ENCODE measurements around the gene SLC22A1.
"Not testable (repeated sequence)": the region's sequence is repeated elsewhere in the genome, so short reads cannot be mapped to it uniquely, and the experiment has no call there.

SLC22A1 gene

DNA sequence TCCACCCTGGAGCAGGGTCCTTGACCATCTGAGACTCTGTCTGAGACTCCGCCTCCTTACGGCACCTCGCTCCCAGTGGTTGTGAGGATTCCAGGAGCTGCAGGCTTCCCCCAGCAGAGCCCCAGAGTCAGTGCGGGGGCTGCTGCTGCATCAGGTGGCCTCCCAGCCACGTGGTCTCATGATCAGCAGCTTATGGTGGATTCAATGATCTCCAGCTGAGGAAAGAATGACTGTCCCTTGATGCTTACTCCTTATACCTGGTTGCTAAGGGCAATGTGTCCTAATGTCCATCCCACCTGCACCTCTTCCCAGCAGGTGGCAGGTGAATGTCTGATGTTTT is 40.0 kb downstream of the SLC22A1 start:
- H3K27ac ChIP-seq (ENCODE audit: low read depth, low read length), result no peak overlapping the region
- no peaks in the 10 kb centered on the region for H3K36me3 ChIP-seq (ENCODE audit: insufficient read depth, low read length)
- no peak overlapping the region for H2AFZ ChIP-seq (ENCODE audit: low read length, unreplicated experiment)
- no peaks in the 10 kb centered on the region for H3K27me3 ChIP-seq (ENCODE audit: insufficient read depth, low read length)
- no peaks in the 10 kb centered on the region for H3K79me2 ChIP-seq (ENCODE audit: control insufficient read depth, insufficient read depth, low read length, unreplicated experiment)
- no peaks in the 10 kb centered on the region for H3K4me1 ChIP-seq (ENCODE audit: control insufficient read depth, insufficient read depth, low read length, unreplicated experiment)
- no peak overlapping the region for H3K4me3 ChIP-seq (ENCODE audit: low read depth, low read length)

- H3K27ac ChIP-seq (ENCODE audit: low read depth, low read length), result no peak overlapping the region
- no peaks in the 10 kb centered on the region for H3K36me3 ChIP-seq (ENCODE audit: insufficient read depth, low read length)
- H2AFZ ChIP-seq (ENCODE audit: low read length, unreplicated experiment), result no peak overlapping the region
- H3K27me3 ChIP-seq (ENCODE audit: insufficient read depth, low read length), result no peaks in the 10 kb centered on the region
- H3K4me1 ChIP-seq (ENCODE audit: control insufficient read depth, insufficient read depth, low read length, unreplicated experiment), result no peaks in the 10 kb centered on the region
- H3K4me3 ChIP-seq (ENCODE audit: low read depth, low read length), result no peak overlapping the region
- H3K79me2 ChIP-seq (ENCODE audit: control insufficient read depth, insufficient read depth, low read length, unreplicated experiment), result no peaks in the 10 kb centered on the region
Measured at GRCh38 chr6:160162030-160162566, 40.5 kb downstream of the SLC22A1 start.

- Histone ChIP-seq H3K27ac (ENCODE audit: low read depth, low read length) (no peak overlapping the region), H3K27me3 (ENCODE audit: insufficient read depth, low read length) (no peaks in the 10 kb centered on the region), H2AFZ (ENCODE audit: low read length, unreplicated experiment) (no peak overlapping the region)
Measured at GRCh38 chr6:160163425-160163824, 41.8 kb downstream of the SLC22A1 start.

DNA sequence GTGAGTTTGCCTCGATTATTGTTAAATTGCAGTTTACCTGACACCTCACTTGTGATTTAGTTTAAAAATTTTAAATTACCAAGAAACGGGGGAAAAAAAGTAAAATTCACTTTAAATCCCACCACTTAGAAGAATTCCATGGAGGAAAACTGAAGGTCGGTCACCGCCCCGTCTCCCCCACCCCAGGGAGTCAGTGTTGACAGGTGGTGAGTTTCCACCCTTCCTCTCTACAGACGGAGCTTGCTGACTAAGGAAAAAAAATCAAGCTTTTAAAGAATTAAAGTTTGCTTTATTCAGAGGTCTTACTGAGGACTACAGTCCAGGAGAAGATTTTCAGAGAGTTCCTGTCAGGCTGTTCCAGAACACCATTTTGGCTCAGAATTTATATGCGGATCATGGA is 42.3 kb downstream of the SLC22A1 start:
- no peaks in the 10 kb centered on the region for H3K4me1 ChIP-seq (ENCODE audit: control insufficient read depth, insufficient read depth, low read length, unreplicated experiment)
- H2AFZ ChIP-seq (ENCODE audit: low read length, unreplicated experiment), result no peak overlapping the region
- no peak overlapping the region for H3K27ac ChIP-seq (ENCODE audit: low read depth, low read length)
- no peaks in the 10 kb centered on the region for H3K27me3 ChIP-seq (ENCODE audit: insufficient read depth, low read length)
- H3K36me3 ChIP-seq (ENCODE audit: insufficient read depth, low read length), result no peaks in the 10 kb centered on the region
- H3K4me3 ChIP-seq (ENCODE audit: low read depth, low read length), result no peak overlapping the region
- H3K79me2 ChIP-seq (ENCODE audit: control insufficient read depth, insufficient read depth, low read length, unreplicated experiment), result no peaks in the 10 kb centered on the region

More at GRCh38 chr6:160163425-160163824, 41.8 kb downstream of the SLC22A1 start:
- Histone ChIP-seq H3K36me3 (ENCODE audit: insufficient read depth, low read length) (no peaks in the 10 kb centered on the region), H3K4me1 (ENCODE audit: control insufficient read depth, insufficient read depth, low read length, unreplicated experiment) (no peaks in the 10 kb centered on the region), H3K4me3 (ENCODE audit: low read depth, low read length) (no peak overlapping the region), H3K79me2 (ENCODE audit: control insufficient read depth, insufficient read depth, low read length, unreplicated experiment) (no peaks in the 10 kb centered on the region)

DNA sequence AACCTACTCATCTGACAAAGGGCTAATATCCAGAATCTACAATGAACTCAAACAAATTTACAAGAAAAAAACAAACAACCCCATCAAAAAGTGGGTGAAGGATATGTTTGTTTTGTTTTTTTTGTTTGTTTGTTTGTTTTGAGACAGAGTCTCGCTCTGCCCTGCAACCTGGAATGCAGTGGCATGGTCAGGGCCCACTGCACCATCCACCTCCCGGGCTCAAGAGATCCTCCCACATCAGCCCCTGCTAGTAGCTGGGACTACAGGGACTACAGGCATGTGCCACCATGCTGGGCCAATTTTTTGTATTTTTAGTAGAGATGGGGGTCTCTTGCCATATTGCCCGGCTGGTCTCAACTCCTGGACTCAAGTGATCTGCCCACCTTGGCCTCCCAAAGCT is 44.3 kb downstream of the SLC22A1 start:
- H3K27ac ChIP-seq (ENCODE audit: low read depth, low read length); H3K4me1 ChIP-seq (ENCODE audit: control insufficient read depth, insufficient read depth, low read length, unreplicated experiment); H3K27me3 ChIP-seq (ENCODE audit: insufficient read depth, low read length); H3K36me3 ChIP-seq (ENCODE audit: insufficient read depth, low read length); H2AFZ ChIP-seq (ENCODE audit: low read length, unreplicated experiment); H3K79me2 ChIP-seq (ENCODE audit: control insufficient read depth, insufficient read depth, low read length, unreplicated experiment); H3K4me3 ChIP-seq (ENCODE audit: low read depth, low read length): not testable (repeated sequence)

GRCh38 chr6:160167604-160168399 is 46.2 kb downstream of the SLC22A1 start:
- Histone ChIP-seq H2AFZ (ENCODE audit: low read length, unreplicated experiment) (no peak overlapping the region), H3K4me3 (ENCODE audit: low read depth, low read length) (no peak overlapping the region), H3K27me3 (ENCODE audit: insufficient read depth, low read length) (no peaks in the 10 kb centered on the region), H3K36me3 (ENCODE audit: insufficient read depth, low read length) (no peaks in the 10 kb centered on the region), H3K4me1 (ENCODE audit: control insufficient read depth, insufficient read depth, low read length, unreplicated experiment) (peaks cover 7% of the 10 kb centered on the region), H3K27ac (ENCODE audit: low read depth, low read length) (no peak overlapping the region), H3K79me2 (ENCODE audit: control insufficient read depth, insufficient read depth, low read length, unreplicated experiment) (no peaks in the 10 kb centered on the region)

DNA sequence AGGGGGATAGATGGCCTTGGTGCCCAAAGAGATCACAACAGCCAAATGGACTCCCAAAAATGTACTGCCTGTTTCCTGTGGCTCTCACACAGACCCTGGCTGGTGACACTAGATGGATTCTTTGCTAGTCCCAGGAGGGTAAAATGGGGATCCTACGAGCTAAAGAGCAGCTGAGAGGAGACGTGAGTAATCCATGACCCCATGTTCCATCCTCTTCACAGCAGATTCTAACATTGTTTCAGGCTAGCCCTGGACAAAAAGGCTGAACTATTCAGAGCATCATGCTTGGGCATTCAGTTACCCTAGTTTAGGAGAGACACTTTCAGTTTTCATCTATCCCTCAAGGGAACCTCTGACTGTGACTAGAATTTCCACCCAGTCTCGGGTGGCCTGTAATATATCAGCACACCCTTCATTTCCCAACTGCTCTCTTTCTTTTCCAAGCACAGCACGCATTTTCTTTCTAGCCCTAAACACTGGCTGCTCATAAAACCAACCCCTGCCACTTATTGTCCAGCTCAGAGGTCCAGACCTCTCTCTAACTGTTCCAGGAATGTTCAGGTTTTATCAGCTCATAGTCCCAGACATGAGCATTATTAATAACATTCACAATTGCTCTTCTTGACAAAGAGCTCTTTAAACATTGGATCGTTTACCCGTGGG is 48.5 kb downstream of the SLC22A1 start:
- no peaks in the 10 kb centered on the region for H3K27me3 ChIP-seq (ENCODE audit: insufficient read depth, low read length)
- no peak overlapping the region for H2AFZ ChIP-seq (ENCODE audit: low read length, unreplicated experiment)
- H3K27ac ChIP-seq (ENCODE audit: low read depth, low read length), result no peak overlapping the region

DNA sequence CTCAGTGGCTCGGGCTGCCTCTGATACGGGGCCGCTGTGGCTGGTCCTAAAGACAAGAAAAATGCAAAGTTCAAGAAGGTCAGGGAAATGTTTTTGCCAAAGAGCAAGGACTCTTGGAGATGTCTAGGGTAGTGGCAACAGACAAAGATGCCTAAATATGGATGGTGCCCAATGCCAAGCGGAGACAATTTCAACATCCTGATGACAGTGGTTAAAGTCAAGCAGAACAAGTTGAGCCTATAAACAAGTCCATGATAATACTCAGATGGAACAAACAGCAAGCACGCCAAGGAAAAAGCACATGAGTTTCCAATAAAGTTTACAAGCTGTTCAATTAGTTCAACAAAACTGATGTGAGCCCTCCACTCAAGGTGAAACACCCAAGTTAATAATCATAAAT is 51.1 kb downstream of the SLC22A1 start:
- Histone ChIP-seq H3K4me3 (ENCODE audit: low read depth, low read length) (no peak overlapping the region), H3K79me2 (ENCODE audit: control insufficient read depth, insufficient read depth, low read length, unreplicated experiment) (no peaks in the 10 kb centered on the region), H3K27me3 (ENCODE audit: insufficient read depth, low read length) (no peaks in the 10 kb centered on the region), H2AFZ (ENCODE audit: low read length, unreplicated experiment) (no peak overlapping the region), H3K4me1 (ENCODE audit: control insufficient read depth, insufficient read depth, low read length, unreplicated experiment) (peaks cover 7% of the 10 kb centered on the region), H3K36me3 (ENCODE audit: insufficient read depth, low read length) (no peaks in the 10 kb centered on the region), H3K27ac (ENCODE audit: low read depth, low read length) (no peak overlapping the region)

More for the DNA sequence above, 48.5 kb downstream of the SLC22A1 start:
- Histone ChIP-seq H3K79me2 (ENCODE audit: control insufficient read depth, insufficient read depth, low read length, unreplicated experiment) (no peaks in the 10 kb centered on the region), H3K4me3 (ENCODE audit: low read depth, low read length) (no peak overlapping the region), H3K4me1 (ENCODE audit: control insufficient read depth, insufficient read depth, low read length, unreplicated experiment) (peaks cover 7% of the 10 kb centered on the region), H3K36me3 (ENCODE audit: insufficient read depth, low read length) (no peaks in the 10 kb centered on the region)

- Histone ChIP-seq H3K4me3 (ENCODE audit: low read depth, low read length) (no peak overlapping the region), H2AFZ (ENCODE audit: low read length, unreplicated experiment) (no peak overlapping the region), H3K4me1 (ENCODE audit: control insufficient read depth, insufficient read depth, low read length, unreplicated experiment) (peaks cover 7% of the 10 kb centered on the region), H3K27ac (ENCODE audit: low read depth, low read length) (no peak overlapping the region), H3K79me2 (ENCODE audit: control insufficient read depth, insufficient read depth, low read length, unreplicated experiment) (no peaks in the 10 kb centered on the region), H3K36me3 (ENCODE audit: insufficient read depth, low read length) (no peaks in the 10 kb centered on the region), H3K27me3 (ENCODE audit: insufficient read depth, low read length) (no peaks in the 10 kb centered on the region)
Measured at GRCh38 chr6:160173806-160174527, 52.4 kb downstream of the SLC22A1 start.

GRCh38 chr6:160174681-160175080 is 53.1 kb downstream of the SLC22A1 start:
- Histone ChIP-seq H3K36me3 (ENCODE audit: insufficient read depth, low read length) (no peaks in the 10 kb centered on the region), H3K27ac (ENCODE audit: low read depth, low read length) (no peak overlapping the region), H3K4me3 (ENCODE audit: low read depth, low read length) (no peak overlapping the region), H3K27me3 (ENCODE audit: insufficient read depth, low read length) (no peaks in the 10 kb centered on the region), H3K4me1 (ENCODE audit: control insufficient read depth, insufficient read depth, low read length, unreplicated experiment) (peaks cover 6% of the 10 kb centered on the region), H2AFZ (ENCODE audit: low read length, unreplicated experiment) (no peak overlapping the region), H3K79me2 (ENCODE audit: control insufficient read depth, insufficient read depth, low read length, unreplicated experiment) (no peaks in the 10 kb centered on the region)

All from ACC112 (cell line).